IMR-90 (cell line): ENCODE measurements around the gene AVP. TPM values are rescaled to one million over a fixed set of nuclear protein-coding genes. Genes with fewer than 3 reads are reported as not detected.

ENCODE experiments used
- ATAC-seq: fragments of 200-7000 bp; cut with Tn5 transposase; 2 replicates; pipeline ENCODE4 v1.9.1; 2020; ENCODE audit warnings: low read depth, mild to moderate bottlenecking, moderate library complexity
- BruUV-seq: library from RNA; stranded (reverse); fragments of 400-500 nt; replicated peaks from 2 replicates; lab custom pipeline; 2021; lab: Mats Ljungman, UMichigan
- CTCF ChIA-PET: fragments of 300-600 bp; formaldehyde crosslinking; extraction: SDS; loops from one replicate; lab custom pipeline; 2021; ENCODE audit warnings: antibody characterized with exemption; lab: Yijun Ruan, JAX
- POLR2A ChIA-PET: fragments of 300-600 bp; sonication (Branson Sonifier 250); formaldehyde crosslinking; loops from one replicate; lab custom pipeline; 2022; ENCODE audit warnings: antibody characterized with exemption; ENCODE audit not compliant: unreplicated experiment; lab: Charles Lee
- DNase-seq: peaks from one replicate; pipeline ENCODE4 v3.0.0; 2013
- H2AFZ ChIP-seq: replicated peaks from 2 replicates; pipeline ENCODE3; 2013; ENCODE audit warnings: low read length, mild to moderate bottlenecking; ENCODE audit not compliant: poor library complexity
- H2AK5ac ChIP-seq: 2 replicates; pipeline ENCODE4 v1.6.1; 2013; ENCODE audit warnings: low read depth, low read length, inconsistent platforms
- H2AK9ac ChIP-seq: replicated peaks from 2 replicates; pipeline ENCODE3; 2013; ENCODE audit warnings: mild to moderate bottlenecking, low read depth, low read length, moderate library complexity; ENCODE audit not compliant: poor library complexity
- H2BK120ac ChIP-seq: 2 replicates; pipeline ENCODE4 v1.6.1; 2013; ENCODE audit warnings: low read depth, low read length, inconsistent platforms
- H2BK15ac ChIP-seq: 3 replicates; pipeline ENCODE4 v1.6.1; 2013; ENCODE audit warnings: low read depth, low read length, inconsistent platforms
- H2BK20ac ChIP-seq: 2 replicates; pipeline ENCODE4 v1.6.1; 2013; ENCODE audit warnings: low read depth, mild to moderate bottlenecking, inconsistent platforms, low read length, moderate library complexity
- H2BK5ac ChIP-seq: 2 replicates; pipeline ENCODE4 v1.6.1; 2013; ENCODE audit warnings: mild to moderate bottlenecking, low read depth, low read length, inconsistent platforms; ENCODE audit not compliant: poor library complexity, severe bottlenecking
- H3K14ac ChIP-seq: replicated peaks from 2 replicates; pipeline ENCODE4 v1.6.1; 2013; ENCODE audit warnings: low read depth, low read length, inconsistent platforms
- H3K18ac ChIP-seq: 2 replicates; pipeline ENCODE4 v1.6.1; 2013; ENCODE audit warnings: low read depth, low read length, control low read depth
- H3K23ac ChIP-seq: 2 replicates; pipeline ENCODE4 v1.6.1; 2013; ENCODE audit warnings: low read depth, low read length, inconsistent platforms
- H3K27ac ChIP-seq: 2 replicates; pipeline ENCODE4 v1.5.1; 2013; ENCODE audit warnings: mild to moderate bottlenecking, control low read depth, low read length; ENCODE audit not compliant: insufficient read depth
- H3K27me3 ChIP-seq: 2 replicates; pipeline ENCODE4 v1.6.1; 2013; ENCODE audit warnings: low read length; ENCODE audit not compliant: control insufficient read depth, insufficient read depth
- H3K36me3 ChIP-seq: 2 replicates; pipeline ENCODE4 v1.6.1; 2013; ENCODE audit warnings: low read length, mixed read lengths; ENCODE audit not compliant: control insufficient read depth, insufficient read depth
- H3K4ac ChIP-seq: 2 replicates; pipeline ENCODE4 v1.6.1; 2013; ENCODE audit warnings: low read depth, low read length, inconsistent platforms
- H3K4me1 ChIP-seq: 2 replicates; pipeline ENCODE4 v1.6.1; 2013; ENCODE audit warnings: low read length, mixed read lengths; ENCODE audit not compliant: control insufficient read depth, insufficient read depth
- H3K4me2 ChIP-seq: 2 replicates; pipeline ENCODE4 v1.6.1; 2013; ENCODE audit warnings: low read depth, mild to moderate bottlenecking, control low read depth, low read length, moderate library complexity
- H3K4me3 ChIP-seq: 2 replicates; pipeline ENCODE4 v1.5.1; 2013; ENCODE audit warnings: low read depth, mild to moderate bottlenecking, control low read depth, low read length, moderate library complexity; ENCODE audit not compliant: insufficient read depth
- H3K56ac ChIP-seq: 2 replicates; pipeline ENCODE4 v1.6.1; 2013; ENCODE audit warnings: low read length, inconsistent platforms; ENCODE audit not compliant: insufficient read depth; ENCODE audit errors: extremely low read depth
- H3K79me1 ChIP-seq, 2 experiments: 2 replicates each; pipeline ENCODE4 v1.6.1; 2013; ENCODE audit warnings: low read length in 2 of 2, inconsistent platforms in 1 of 2, low read depth in 1 of 2
- H3K9ac ChIP-seq: 2 replicates; pipeline ENCODE4 v1.6.1; 2013; ENCODE audit warnings: low read depth, low read length, control low read depth
- H3K9me1 ChIP-seq: 2 replicates; pipeline ENCODE4 v1.6.1; 2013; ENCODE audit warnings: low read length, inconsistent platforms; ENCODE audit not compliant: insufficient read depth
- H3K9me3 ChIP-seq: 2 replicates; pipeline ENCODE4 v1.6.1; 2013; ENCODE audit warnings: low read length; ENCODE audit not compliant: control insufficient read depth, insufficient read depth
- H4K20me1 ChIP-seq: 2 replicates; pipeline ENCODE4 v1.6.1; 2013; ENCODE audit warnings: low read length, inconsistent platforms; ENCODE audit not compliant: insufficient read depth
- H4K5ac ChIP-seq: 2 replicates; pipeline ENCODE4 v1.6.1; 2013; ENCODE audit warnings: mild to moderate bottlenecking, low read depth, low read length, control low read depth
- H4K8ac ChIP-seq, 2 experiments: 2 replicates each; pipeline ENCODE4 v1.6.1; 2013; ENCODE audit warnings: low read depth in 2 of 2, low read length in 2 of 2, control low read depth in 1 of 2, inconsistent platforms in 1 of 2
- H4K91ac ChIP-seq: 2 replicates; pipeline ENCODE4 v1.6.1; 2013; ENCODE audit warnings: low read depth, low read length, inconsistent platforms; ENCODE audit not compliant: insufficient read depth
- BHLHE40 ChIP-seq: fragments of 150-350 bp; IDR thresholded peaks from 2 replicates; pipeline ENCODE4 v1.6.1; 2016; ENCODE audit warnings: mild to moderate bottlenecking, low read depth, low read length
- CEBPB ChIP-seq: IDR thresholded peaks from 2 replicates; pipeline ENCODE4 v1.6.1; 2012; ENCODE audit warnings: low read depth, low read length, improper control_type of control experiment
- MAFK ChIP-seq: IDR thresholded peaks from 2 replicates; pipeline ENCODE4 v1.6.1; 2012; ENCODE audit warnings: low read depth, low read length, improper control_type of control experiment
- MAZ ChIP-seq: IDR thresholded peaks from 2 replicates; pipeline ENCODE4 v1.6.1; 2012; ENCODE audit warnings: low read depth, mild to moderate bottlenecking, low read length, improper control_type of control experiment, moderate library complexity, borderline replicate concordance
- MXI1 ChIP-seq: IDR thresholded peaks from 2 replicates; pipeline ENCODE4 v1.6.1; 2012; ENCODE audit warnings: low read depth, mild to moderate bottlenecking, low read length, moderate library complexity, borderline replicate concordance
- POLR2A ChIP-seq: IDR thresholded peaks from 2 replicates; pipeline ENCODE4 v1.6.1; 2012; ENCODE audit warnings: mild to moderate bottlenecking, low read depth, low read length
- RAD21 ChIP-seq: IDR thresholded peaks from 2 replicates; pipeline ENCODE4 v1.6.1; 2012; ENCODE audit warnings: low read length, improper control_type of control experiment
- RCOR1 ChIP-seq: IDR thresholded peaks from 2 replicates; pipeline ENCODE4 v1.6.1; 2012; ENCODE audit warnings: mild to moderate bottlenecking, low read length, improper control_type of control experiment; ENCODE audit not compliant: insufficient replicate concordance
- RFX5 ChIP-seq: IDR thresholded peaks from 2 replicates; pipeline ENCODE4 v1.8.0; 2012; ENCODE audit warnings: low read depth, mild to moderate bottlenecking, low read length, moderate library complexity
- SMC3 ChIP-seq: fragments of 150-350 bp; IDR thresholded peaks from 2 replicates; pipeline ENCODE4 v1.6.1; 2016; ENCODE audit warnings: low read depth, mild to moderate bottlenecking, antibody characterized with exemption, low read length, moderate library complexity
- WGBS, 2 experiments: methylation state at CpG; one replicate each; pipeline versions ENCODE4 v1.1.5 to v1.1.7; 2013; ENCODE audit warnings: missing lambda C conversion rate in 2 of 2; ENCODE audit not compliant: insufficient read length in 1 of 2; ENCODE audit errors: extremely low coverage in 2 of 2; 5-methylcytosine and 5-hydroxymethylcytosine counted together
- dilution Hi-C: fragments of 300-500 bp; cut with HindIII; formaldehyde crosslinking; loops from one replicate; pipeline ENCODE4 v1.14.3; 2018; ENCODE audit warnings: low sequenced_read_pairs; ENCODE audit not compliant: unreplicated experiment
- in situ Hi-C: fragments of 300-500 bp; cut with MboI; formaldehyde crosslinking; loops from 3 replicates; pipeline ENCODE4 v1.14.3; 2019; ENCODE audit warnings: low sequenced_read_pairs, inconsistent platforms, mixed read lengths
- intact Hi-C: fragments of 100-400 bp; cut with micrococcal nuclease; formaldehyde crosslinking; loops from 2 replicates; pipeline ENCODE4 v1.10.0; 2022
- polyA plus RNA-seq, 3 experiments: library from polyadenylated mRNA; depleted of rRNA; stranded (reverse); fragments of >200 nt; gene quantifications; 2 replicates each; pipeline ENCODE4 v1.2.3, GENCODE V29; 2012; ENCODE audit warnings: low replicate concordance in 1 of 3
- total RNA-seq: library from RNA; depleted of rRNA; stranded (reverse); fragments of >200 nt; gene quantifications from 2 replicates; pipeline ENCODE4 v1.2.3, GENCODE V29; 2012
- TF ChIP-seq, protein P1 (sequence below): fragments of 150-350 bp; IDR thresholded peaks from 2 replicates; pipeline ENCODE4 v1.6.1; 2017; ENCODE audit warnings: mild to moderate bottlenecking, antibody characterized with exemption, low read length, low read depth
- TF ChIP-seq, protein P2 (sequence below): conservative IDR thresholded peaks from 2 replicates; pipeline ENCODE4 v1.5.1; 2012; ENCODE audit warnings: mild to moderate bottlenecking, low read depth, low read length, improper control_type of control experiment
- TF ChIP-seq, protein P3 (sequence below): fragments of 150-350 bp; IDR thresholded peaks from 2 replicates; pipeline ENCODE4 v1.6.1; 2016; ENCODE audit warnings: low read depth, mild to moderate bottlenecking, low read length, moderate library complexity, borderline replicate concordance

Gene AVP
- total and polyA plus RNA-seq, 2 of the 4 experiments (the other 2 are of a cell fraction), result not detected

DNA sequence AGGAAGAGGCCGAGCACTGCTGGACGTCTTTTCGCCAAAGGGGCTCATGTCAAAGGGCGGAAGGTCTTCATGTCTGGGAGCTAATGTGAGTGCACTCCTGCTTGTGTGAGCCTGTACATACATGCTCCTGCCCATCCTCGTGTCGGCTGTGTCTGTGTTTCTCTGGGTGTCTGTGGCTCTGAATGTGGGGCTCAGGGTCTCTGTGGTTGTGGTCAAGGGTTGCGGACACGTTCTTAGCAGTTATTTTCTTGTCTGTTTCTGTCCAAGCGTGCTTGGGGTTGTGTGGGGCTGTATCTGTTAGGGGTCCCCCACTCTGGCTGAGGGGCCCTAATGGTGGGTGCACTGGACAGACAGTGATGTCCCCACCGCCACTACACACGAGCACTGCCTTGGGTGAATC, 2.9 kb downstream of the AVP start:
- no peak for TF ChIP-seq RAD21
- TF ChIP-seq CEBPB, result no peak
- TF ChIP-seq MXI1, result no peak
- TF ChIP-seq SMC3, result no peak
- TF ChIP-seq, protein P1, sequence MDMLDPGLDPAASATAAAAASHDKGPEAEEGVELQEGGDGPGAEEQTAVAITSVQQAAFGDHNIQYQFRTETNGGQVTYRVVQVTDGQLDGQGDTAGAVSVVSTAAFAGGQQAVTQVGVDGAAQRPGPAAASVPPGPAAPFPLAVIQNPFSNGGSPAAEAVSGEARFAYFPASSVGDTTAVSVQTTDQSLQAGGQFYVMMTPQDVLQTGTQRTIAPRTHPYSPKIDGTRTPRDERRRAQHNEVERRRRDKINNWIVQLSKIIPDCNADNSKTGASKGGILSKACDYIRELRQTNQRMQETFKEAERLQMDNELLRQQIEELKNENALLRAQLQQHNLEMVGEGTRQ, result no peak
- no peak for TF ChIP-seq RFX5
- no peak for TF ChIP-seq MAZ
- TF ChIP-seq, protein P2, sequence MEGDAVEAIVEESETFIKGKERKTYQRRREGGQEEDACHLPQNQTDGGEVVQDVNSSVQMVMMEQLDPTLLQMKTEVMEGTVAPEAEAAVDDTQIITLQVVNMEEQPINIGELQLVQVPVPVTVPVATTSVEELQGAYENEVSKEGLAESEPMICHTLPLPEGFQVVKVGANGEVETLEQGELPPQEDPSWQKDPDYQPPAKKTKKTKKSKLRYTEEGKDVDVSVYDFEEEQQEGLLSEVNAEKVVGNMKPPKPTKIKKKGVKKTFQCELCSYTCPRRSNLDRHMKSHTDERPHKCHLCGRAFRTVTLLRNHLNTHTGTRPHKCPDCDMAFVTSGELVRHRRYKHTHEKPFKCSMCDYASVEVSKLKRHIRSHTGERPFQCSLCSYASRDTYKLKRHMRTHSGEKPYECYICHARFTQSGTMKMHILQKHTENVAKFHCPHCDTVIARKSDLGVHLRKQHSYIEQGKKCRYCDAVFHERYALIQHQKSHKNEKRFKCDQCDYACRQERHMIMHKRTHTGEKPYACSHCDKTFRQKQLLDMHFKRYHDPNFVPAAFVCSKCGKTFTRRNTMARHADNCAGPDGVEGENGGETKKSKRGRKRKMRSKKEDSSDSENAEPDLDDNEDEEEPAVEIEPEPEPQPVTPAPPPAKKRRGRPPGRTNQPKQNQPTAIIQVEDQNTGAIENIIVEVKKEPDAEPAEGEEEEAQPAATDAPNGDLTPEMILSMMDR, result no peak
- TF ChIP-seq, protein P3, sequence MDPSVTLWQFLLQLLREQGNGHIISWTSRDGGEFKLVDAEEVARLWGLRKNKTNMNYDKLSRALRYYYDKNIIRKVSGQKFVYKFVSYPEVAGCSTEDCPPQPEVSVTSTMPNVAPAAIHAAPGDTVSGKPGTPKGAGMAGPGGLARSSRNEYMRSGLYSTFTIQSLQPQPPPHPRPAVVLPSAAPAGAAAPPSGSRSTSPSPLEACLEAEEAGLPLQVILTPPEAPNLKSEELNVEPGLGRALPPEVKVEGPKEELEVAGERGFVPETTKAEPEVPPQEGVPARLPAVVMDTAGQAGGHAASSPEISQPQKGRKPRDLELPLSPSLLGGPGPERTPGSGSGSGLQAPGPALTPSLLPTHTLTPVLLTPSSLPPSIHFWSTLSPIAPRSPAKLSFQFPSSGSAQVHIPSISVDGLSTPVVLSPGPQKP, result no peak
- no peak for TF ChIP-seq POLR2A
- no peak for TF ChIP-seq BHLHE40
- TF ChIP-seq MAFK, result no peak
- no peak for TF ChIP-seq RCOR1
- CTCF ChIA-PET, result no interaction called here
- intact Hi-C loops (no loop called here), dilution Hi-C loops (no loop called here), in situ Hi-C loops (no loop called here)
- H3K14ac ChIP-seq, result no peak overlapping the region
- H3K56ac ChIP-seq, result no peak overlapping the region
- no peak overlapping the region for H3K23ac ChIP-seq
- ATAC-seq (no peak), DNase-seq (no peak)
- no peak overlapping the region for H3K4me3 ChIP-seq
- no peak overlapping the region for H3K4me2 ChIP-seq
- no peak overlapping the region for H2BK15ac ChIP-seq
- no peak overlapping the region for H3K27ac ChIP-seq
- WGBS, 2 experiments, result 90% methylated on average over 4 of the region's 11 CpGs; no CpG with 5 or more reads in 1 of the 2 experiments
- H2AK5ac ChIP-seq, result no peak overlapping the region
- H3K9ac ChIP-seq, result no peak overlapping the region
- H4K5ac ChIP-seq, result no peak overlapping the region
- POLR2A ChIA-PET, result no interaction called here
- H4K91ac ChIP-seq, result no peak overlapping the region
- no peak overlapping the region for H2AK9ac ChIP-seq
- no peak overlapping the region for H3K4ac ChIP-seq
- H2BK5ac ChIP-seq, result no peak overlapping the region
- no TSS peak for BruUV-seq
- H2AFZ ChIP-seq, result peak overlapping the region; percentile 58
- H3K79me1 ChIP-seq, result no peaks in the 10 kb centered on the region
- H4K20me1 ChIP-seq, result no peaks in the 10 kb centered on the region
- no peak overlapping the region for H4K8ac ChIP-seq
- H3K27me3 ChIP-seq, result peaks cover 52% of the 10 kb centered on the region
- no peaks in the 10 kb centered on the region; the same call in 1 of the 2 replicates for H3K4me1 ChIP-seq
- H3K9me3 ChIP-seq, result no peaks in the 10 kb centered on the region; the same call in 1 of the 2 replicates
- H2BK120ac ChIP-seq, result no peak overlapping the region
- peaks cover 2% of the 10 kb centered on the region; the same call in 1 of the 2 replicates for H3K9me1 ChIP-seq
- no peak overlapping the region for H3K18ac ChIP-seq
- no peaks in the 10 kb centered on the region for H3K36me3 ChIP-seq
- no peak overlapping the region for H2BK20ac ChIP-seq
